ENCODE data around the gene WDR54. TPM values are rescaled to one million over a fixed set of nuclear protein-coding genes. Genes with fewer than 3 reads are reported as not detected.

WDR54 gene
- total and polyA plus RNA-seq, 10 of the 15 experiments (the other 5 are each of a cell fraction or from before 2014, with no cell fraction given): 38.2 to 116 (median 89.1) TPM

- TF ChIP-seq IRF3 (IDR thresholded peaks at IDR 0.05): peak; percentile 60; the same call in 1 of the 2 replicates
- no peak for TF ChIP-seq SPI1 (IDR thresholded peaks at IDR 0.05; ENCODE audit: borderline replicate concordance, insufficient read depth, low read depth, low read length)
- no peak; the same call in 1 of the 2 replicates for TF ChIP-seq ATF2 (IDR thresholded peaks at IDR 0.05; ENCODE audit: low read length)
- TF ChIP-seq PML (IDR thresholded peaks at IDR 0.05; ENCODE audit: low read length): peak; percentile 75; the same call in 1 of the 2 replicates
- TF ChIP-seq MYC (IDR thresholded peaks at IDR 0.05; ENCODE audit: insufficient read depth, insufficient read length, insufficient replicate concordance, low read length, severe bottlenecking): no peak
- no peak for TF ChIP-seq HDAC2 (IDR thresholded peaks at IDR 0.05)
- peak; percentile 74 for TF ChIP-seq MLLT1 (IDR thresholded peaks at IDR 0.05)
- TF ChIP-seq ELK1 (IDR thresholded peaks at IDR 0.05; ENCODE audit: low read depth, low read length): peak; percentile 74; the same call in 1 of the 2 replicates
- peak; percentile 63 for TF ChIP-seq TAF1 (IDR thresholded peaks at IDR 0.05; ENCODE audit: borderline replicate concordance, low read depth, low read length)
- no peak for TF ChIP-seq EZH2 (IDR thresholded peaks at IDR 0.05; ENCODE audit: borderline replicate concordance, control insufficient read depth, low read depth, low read length)
- peak; percentile 9 to 57; a peak in 1 of 4 replicates for TF ChIP-seq BHLHE40 (IDR thresholded peaks at IDR 0.05; ENCODE audit: borderline replicate concordance in 1 of 2, low read depth in 2 of 2, low read length in 1 of 2)
- peak; percentile 40; the same call in 1 of the 2 replicates for TF ChIP-seq ZBED1 (IDR thresholded peaks at IDR 0.05; ENCODE audit: borderline replicate concordance)
- peak; percentile 46; the same call in 1 of the 2 replicates for TF ChIP-seq RFX5 (IDR thresholded peaks at IDR 0.05; ENCODE audit: low read depth, low read length)
- peak; percentile 96; the same call in 1 of the 2 replicates for TF ChIP-seq STAT1 (conservative IDR thresholded peaks at IDR 0.05)
- no peak for TF ChIP-seq USF2 (IDR thresholded peaks at IDR 0.05; ENCODE audit: borderline replicate concordance, low read depth, low read length)
- TF ChIP-seq ESRRA (IDR thresholded peaks at IDR 0.05; ENCODE audit: low read length): peak; percentile 66; the same call in 1 of the 2 replicates
- TF ChIP-seq BCL3 (IDR thresholded peaks at IDR 0.05; ENCODE audit: borderline replicate concordance, insufficient read depth, low read depth, low read length, poor library complexity, severe bottlenecking): no peak
Observed at GRCh38 chr2:74454654-74455511, 33.4 kb downstream of the WDR54 start, which contains the start of gene INO80B (continued).

All from GM12878 (cell line).